Thyroid gland (tissue), 4 donors: ENCODE results near the gene TAOK1.

ENCODE experiments used
- POLR2A ChIP-seq, 2 donors: fragments of 450-650 bp; IDR thresholded peaks; one replicate each; pipeline ENCODE4 v1.6.1; 2017; ENCODE audit warnings: antibody characterized with exemption in 2 of 2, mild to moderate bottlenecking in 2 of 2, moderate library complexity in 1 of 2
- TF ChIP-seq, protein P1 (sequence below), 6 experiments: fragments of 200-600 bp in 3 of 6; fragments of 450-650 bp in 3 of 6; sonication (generic) in 3 of 6; IDR thresholded peaks; one replicate each; pipeline ENCODE4 v1.5.1; 2016 to 2019; ENCODE audit warnings: antibody characterized with exemption in 6 of 6, mild to moderate bottlenecking in 2 of 6, inconsistent platforms in 1 of 6, moderate library complexity in 1 of 6

DNA sequence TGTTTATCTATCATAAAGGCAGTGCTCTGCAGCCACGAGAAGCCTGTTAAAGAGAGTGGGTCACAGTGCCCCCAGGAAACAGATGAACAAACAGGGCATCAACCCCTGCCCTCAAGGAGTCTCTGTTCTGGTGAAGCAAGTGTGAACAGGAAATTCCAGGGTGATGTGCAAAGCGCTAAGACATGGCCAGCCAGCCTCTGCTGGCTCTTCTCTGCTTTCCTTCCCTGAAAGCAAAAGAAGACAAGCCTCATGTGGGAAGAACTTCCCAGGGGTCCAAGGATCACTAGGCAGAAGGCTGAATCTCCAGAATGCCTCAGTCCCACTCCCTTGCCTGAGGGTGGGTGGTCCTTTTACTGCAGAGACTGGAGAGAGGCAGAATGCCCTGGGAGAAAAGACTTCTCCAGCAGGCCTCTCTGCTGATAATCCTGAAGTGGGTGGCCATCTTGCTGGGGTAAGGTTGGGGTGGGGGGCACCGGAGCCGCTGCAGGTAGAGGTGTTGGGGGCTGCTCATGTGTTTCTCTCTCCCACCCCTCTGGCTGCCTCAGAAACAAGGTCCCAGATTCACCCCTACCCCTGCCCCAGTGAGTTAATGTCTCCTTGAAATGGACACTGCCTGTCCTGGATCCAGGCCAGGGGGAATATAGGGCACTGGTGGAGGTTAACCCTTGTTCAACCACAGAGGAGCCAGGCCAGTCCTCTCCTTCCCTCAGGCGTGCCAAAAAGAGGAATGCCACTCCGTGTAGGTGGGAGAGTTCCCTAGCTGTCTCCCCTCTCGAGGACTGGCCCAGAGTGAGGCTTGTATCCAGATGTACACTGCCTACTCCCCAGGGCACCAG is 205.2 kb downstream of the TAOK1 start:
- TF ChIP-seq, protein P1, sequence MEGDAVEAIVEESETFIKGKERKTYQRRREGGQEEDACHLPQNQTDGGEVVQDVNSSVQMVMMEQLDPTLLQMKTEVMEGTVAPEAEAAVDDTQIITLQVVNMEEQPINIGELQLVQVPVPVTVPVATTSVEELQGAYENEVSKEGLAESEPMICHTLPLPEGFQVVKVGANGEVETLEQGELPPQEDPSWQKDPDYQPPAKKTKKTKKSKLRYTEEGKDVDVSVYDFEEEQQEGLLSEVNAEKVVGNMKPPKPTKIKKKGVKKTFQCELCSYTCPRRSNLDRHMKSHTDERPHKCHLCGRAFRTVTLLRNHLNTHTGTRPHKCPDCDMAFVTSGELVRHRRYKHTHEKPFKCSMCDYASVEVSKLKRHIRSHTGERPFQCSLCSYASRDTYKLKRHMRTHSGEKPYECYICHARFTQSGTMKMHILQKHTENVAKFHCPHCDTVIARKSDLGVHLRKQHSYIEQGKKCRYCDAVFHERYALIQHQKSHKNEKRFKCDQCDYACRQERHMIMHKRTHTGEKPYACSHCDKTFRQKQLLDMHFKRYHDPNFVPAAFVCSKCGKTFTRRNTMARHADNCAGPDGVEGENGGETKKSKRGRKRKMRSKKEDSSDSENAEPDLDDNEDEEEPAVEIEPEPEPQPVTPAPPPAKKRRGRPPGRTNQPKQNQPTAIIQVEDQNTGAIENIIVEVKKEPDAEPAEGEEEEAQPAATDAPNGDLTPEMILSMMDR (IDR thresholded peaks at IDR 0.05): no peak
- TF ChIP-seq POLR2A (IDR thresholded peaks at IDR 0.05): no peak
